HEK293 (cell line): ENCODE results near the gene EXD2.

Source experiments
- CTCF ChIA-PET: fragments of 350-600 bp; formaldehyde crosslinking; extraction: SDS; loops from one replicate; lab custom pipeline; 2021; ENCODE audit warnings: antibody characterized with exemption; lab: Yijun Ruan, JAX
- POLR2A ChIA-PET: fragments of 300-600 bp; formaldehyde crosslinking; extraction: SDS; loops from one replicate; lab custom pipeline; 2020; ENCODE audit warnings: antibody characterized with exemption, inconsistent platforms; lab: Yijun Ruan, JAX
- H3K27ac ChIP-seq: fragments of 200-500 bp; sonication (Bioruptor generic); 2 replicates; pipeline ENCODE4 v1.5.1; 2014; ENCODE audit warnings: low read depth, low read length, control low read depth, inconsistent platforms; ENCODE audit errors: extremely low read depth
- H3K36me3 ChIP-seq, 2 experiments: fragments of 200-500 bp in 1 of 2; sonication (Bioruptor generic) in 1 of 2; 1 replicate in 1 of 2; 2 replicates in 1 of 2; pipeline ENCODE4 v1.5.1; 2014 to 2017; ENCODE audit warnings: inconsistent platforms in 2 of 2, low read length in 2 of 2; ENCODE audit not compliant: control insufficient read depth in 2 of 2, insufficient read depth in 1 of 2
- H3K4me1 ChIP-seq: fragments of 200-500 bp; sonication (Bioruptor generic); 2 replicates; pipeline ENCODE4 v1.5.1; 2014; ENCODE audit warnings: mild to moderate bottlenecking, low read length, inconsistent platforms; ENCODE audit not compliant: control insufficient read depth, insufficient read depth
- H3K4me3 ChIP-seq: 2 replicates; pipeline ENCODE4 v1.5.1; 2011; ENCODE audit warnings: low read depth, mild to moderate bottlenecking, control low read depth, low read length, moderate library complexity
- H3K9me3 ChIP-seq: fragments of 200-500 bp; sonication (Bioruptor generic); 2 replicates; pipeline ENCODE4 v1.5.1; 2014; ENCODE audit warnings: low read depth, low read length, inconsistent platforms; ENCODE audit not compliant: control insufficient read depth, insufficient read depth
- ATF2 ChIP-seq: fragments of 450-650 bp; formaldehyde crosslinking; IDR thresholded peaks from 2 replicates; pipeline ENCODE4 v1.5.1; 2016; ENCODE audit warnings: missing biosample characterization, missing genetic modification characterization, low read depth
- HOXC10 ChIP-seq: sonication (generic); formaldehyde crosslinking; IDR thresholded peaks from 2 replicates; pipeline ENCODE4 v1.8.1; 2023; ENCODE audit warnings: mild to moderate bottlenecking, missing genetic modification reagents
- KLF16 ChIP-seq: fragments of 450-650 bp; formaldehyde crosslinking; IDR thresholded peaks from 2 replicates; pipeline ENCODE4 v1.5.1; 2017; ENCODE audit warnings: missing biosample characterization, missing genetic modification characterization
- KLF8 ChIP-seq: fragments of 450-650 bp; formaldehyde crosslinking; IDR thresholded peaks from 2 replicates; pipeline ENCODE4 v1.5.1; 2016; ENCODE audit warnings: missing biosample characterization, missing genetic modification characterization
- OVOL3 ChIP-seq: fragments of 450-650 bp; formaldehyde crosslinking; IDR thresholded peaks from 2 replicates; pipeline ENCODE4 v1.5.1; 2016; ENCODE audit warnings: missing biosample characterization, missing genetic modification characterization
- SETDB1 ChIP-seq: IDR thresholded peaks from one replicate; pipeline ENCODE4 v1.6.1; 2017; ENCODE audit warnings: mild to moderate bottlenecking, low read length, moderate library complexity, mixed read lengths; ENCODE audit not compliant: insufficient read length
- ZNF175 ChIP-seq: fragments of 450-650 bp; formaldehyde crosslinking; IDR thresholded peaks from 2 replicates; pipeline ENCODE4 v1.5.1; 2016; ENCODE audit warnings: missing biosample characterization, missing genetic modification characterization
- ZNF248 ChIP-seq: fragments of 450-650 bp; formaldehyde crosslinking; IDR thresholded peaks from 2 replicates; pipeline ENCODE4 v1.5.1; 2017; ENCODE audit warnings: missing biosample characterization, missing genetic modification characterization
- ZNF350 ChIP-seq: fragments of 450-650 bp; formaldehyde crosslinking; IDR thresholded peaks from 2 replicates; pipeline ENCODE4 v1.5.0; 2017; ENCODE audit warnings: missing biosample characterization, mild to moderate bottlenecking, missing genetic modification characterization
- ZNF501 ChIP-seq: fragments of 450-650 bp; formaldehyde crosslinking; IDR thresholded peaks from 2 replicates; pipeline ENCODE4 v1.5.1; 2016; ENCODE audit warnings: missing biosample characterization, missing genetic modification characterization
- ZNF518A ChIP-seq: fragments of 450-650 bp; formaldehyde crosslinking; conservative IDR thresholded peaks from 2 replicates; pipeline ENCODE4 v1.5.1; 2016; ENCODE audit warnings: low read depth, missing biosample characterization, missing genetic modification characterization
- ZNF561 ChIP-seq: fragments of 450-650 bp; IDR thresholded peaks from 2 replicates; pipeline ENCODE4 v1.5.1; 2018; ENCODE audit warnings: missing biosample characterization, missing genetic modification characterization, borderline replicate concordance
- ZNF571 ChIP-seq: fragments of 450-650 bp; formaldehyde crosslinking; IDR thresholded peaks from 2 replicates; pipeline ENCODE4 v1.5.0; 2017; ENCODE audit warnings: missing biosample characterization, missing genetic modification characterization
- ZNF654 ChIP-seq: fragments of 450-650 bp; formaldehyde crosslinking; IDR thresholded peaks from 2 replicates; pipeline ENCODE4 v1.5.1; 2016; ENCODE audit warnings: low read depth, missing biosample characterization, missing genetic modification characterization
- ZNF704 ChIP-seq: fragments of 450-650 bp; formaldehyde crosslinking; IDR thresholded peaks from 2 replicates; pipeline ENCODE4 v1.5.1; 2016; ENCODE audit warnings: missing biosample characterization, missing genetic modification characterization
- ZXDB ChIP-seq: fragments of 450-650 bp; formaldehyde crosslinking; IDR thresholded peaks from 2 replicates; pipeline ENCODE4 v1.5.1; 2016; ENCODE audit warnings: missing biosample characterization, missing genetic modification characterization
- TF ChIP-seq, protein P1 (sequence below): fragments of 450-650 bp; IDR thresholded peaks from 2 replicates; pipeline ENCODE4 v1.5.1; 2018; ENCODE audit warnings: missing biosample characterization, missing genetic modification characterization
- TF ChIP-seq, protein P2 (sequence below): fragments of 450-650 bp; formaldehyde crosslinking; IDR thresholded peaks from 2 replicates; pipeline ENCODE4 v1.5.1; 2016; ENCODE audit warnings: missing biosample characterization, missing genetic modification characterization

The EXD2 gene

DNA sequence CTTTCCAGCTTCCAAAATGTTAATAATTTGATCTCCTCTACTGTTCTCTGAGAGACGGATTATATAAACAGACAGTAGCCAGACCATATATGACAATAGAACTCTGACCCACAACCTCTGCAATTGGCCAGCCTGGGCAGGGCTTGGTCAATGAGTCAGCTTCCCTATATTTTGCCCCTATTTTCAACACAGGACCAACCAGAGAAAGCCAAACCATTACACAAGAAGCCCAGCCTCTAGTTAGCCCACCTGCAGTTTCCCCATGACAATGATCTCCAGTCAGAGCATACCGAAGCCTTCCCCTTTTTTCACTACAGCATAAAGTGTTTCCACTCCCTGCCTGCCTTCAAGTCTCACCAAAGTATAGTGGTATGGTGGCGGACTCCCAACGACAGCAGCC lies 7.6 kb upstream of the EXD2 start:
- no peak overlapping the region for H3K4me3 ChIP-seq
- no peaks in the 10 kb centered on the region for H3K4me1 ChIP-seq
- POLR2A ChIA-PET, result no interaction called here
- no peaks in the 10 kb centered on the region for H3K9me3 ChIP-seq
- TF ChIP-seq ZNF704 (tag by site-specific recombination), result no peak
- TF ChIP-seq, protein P1, sequence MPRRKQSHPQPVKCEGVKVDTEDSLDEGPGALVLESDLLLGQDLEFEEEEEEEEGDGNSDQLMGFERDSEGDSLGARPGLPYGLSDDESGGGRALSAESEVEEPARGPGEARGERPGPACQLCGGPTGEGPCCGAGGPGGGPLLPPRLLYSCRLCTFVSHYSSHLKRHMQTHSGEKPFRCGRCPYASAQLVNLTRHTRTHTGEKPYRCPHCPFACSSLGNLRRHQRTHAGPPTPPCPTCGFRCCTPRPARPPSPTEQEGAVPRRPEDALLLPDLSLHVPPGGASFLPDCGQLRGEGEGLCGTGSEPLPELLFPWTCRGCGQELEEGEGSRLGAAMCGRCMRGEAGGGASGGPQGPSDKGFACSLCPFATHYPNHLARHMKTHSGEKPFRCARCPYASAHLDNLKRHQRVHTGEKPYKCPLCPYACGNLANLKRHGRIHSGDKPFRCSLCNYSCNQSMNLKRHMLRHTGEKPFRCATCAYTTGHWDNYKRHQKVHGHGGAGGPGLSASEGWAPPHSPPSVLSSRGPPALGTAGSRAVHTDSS (tag by site-specific recombination), result no peak
- TF ChIP-seq OVOL3 (tag by site-specific recombination), result no peak
- no peak for TF ChIP-seq ZNF654
- no peak for TF ChIP-seq KLF16 (tag by site-specific recombination)
- no peak for TF ChIP-seq ATF2 (tag by site-specific recombination)
- TF ChIP-seq KLF8 (tag by site-specific recombination), result no peak
- TF ChIP-seq ZNF501 (tag by site-specific recombination), result no peak
- CTCF ChIA-PET, result interaction anchor here (0.6 to 1.1 kb wide), 5 partner anchors 24 to 1918 kb away, joined by 3 to 4 read pairs (median 3); no protein-coding TSS in a partner anchor
- H3K36me3 ChIP-seq, result no peaks in the 10 kb centered on the region
- no peak overlapping the region for H3K27ac ChIP-seq

DNA sequence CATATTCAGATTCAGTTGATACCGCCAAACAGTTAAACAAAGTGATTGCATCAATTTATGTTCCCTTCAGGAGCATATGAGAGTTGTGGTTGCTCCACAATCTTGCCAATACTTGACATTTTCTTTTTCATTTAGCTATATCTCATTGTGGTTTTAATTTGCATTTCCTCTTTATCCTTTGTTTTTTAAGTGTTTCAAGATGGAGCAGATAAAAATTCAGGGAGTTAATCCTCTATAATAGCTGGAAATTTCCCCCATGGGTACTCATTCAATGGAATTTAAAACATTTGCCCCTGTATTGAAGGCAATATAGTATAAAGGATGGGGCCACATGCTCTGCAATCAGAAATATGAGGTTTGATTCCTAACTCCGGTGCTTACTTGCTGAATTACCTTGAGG lies 1.1 kb upstream of the EXD2 start:
- H3K27ac ChIP-seq, result no peak overlapping the region
- no peaks in the 10 kb centered on the region for H3K36me3 ChIP-seq
- H3K4me3 ChIP-seq, result no peak overlapping the region
- no peak for TF ChIP-seq KLF8 (tag by site-specific recombination)
- no peak for TF ChIP-seq SETDB1
- TF ChIP-seq HOXC10 (CRISPR knock-in tag), result no peak
- no peak for TF ChIP-seq ZNF561
- no peak for TF ChIP-seq ZNF571
- TF ChIP-seq, protein P2, sequence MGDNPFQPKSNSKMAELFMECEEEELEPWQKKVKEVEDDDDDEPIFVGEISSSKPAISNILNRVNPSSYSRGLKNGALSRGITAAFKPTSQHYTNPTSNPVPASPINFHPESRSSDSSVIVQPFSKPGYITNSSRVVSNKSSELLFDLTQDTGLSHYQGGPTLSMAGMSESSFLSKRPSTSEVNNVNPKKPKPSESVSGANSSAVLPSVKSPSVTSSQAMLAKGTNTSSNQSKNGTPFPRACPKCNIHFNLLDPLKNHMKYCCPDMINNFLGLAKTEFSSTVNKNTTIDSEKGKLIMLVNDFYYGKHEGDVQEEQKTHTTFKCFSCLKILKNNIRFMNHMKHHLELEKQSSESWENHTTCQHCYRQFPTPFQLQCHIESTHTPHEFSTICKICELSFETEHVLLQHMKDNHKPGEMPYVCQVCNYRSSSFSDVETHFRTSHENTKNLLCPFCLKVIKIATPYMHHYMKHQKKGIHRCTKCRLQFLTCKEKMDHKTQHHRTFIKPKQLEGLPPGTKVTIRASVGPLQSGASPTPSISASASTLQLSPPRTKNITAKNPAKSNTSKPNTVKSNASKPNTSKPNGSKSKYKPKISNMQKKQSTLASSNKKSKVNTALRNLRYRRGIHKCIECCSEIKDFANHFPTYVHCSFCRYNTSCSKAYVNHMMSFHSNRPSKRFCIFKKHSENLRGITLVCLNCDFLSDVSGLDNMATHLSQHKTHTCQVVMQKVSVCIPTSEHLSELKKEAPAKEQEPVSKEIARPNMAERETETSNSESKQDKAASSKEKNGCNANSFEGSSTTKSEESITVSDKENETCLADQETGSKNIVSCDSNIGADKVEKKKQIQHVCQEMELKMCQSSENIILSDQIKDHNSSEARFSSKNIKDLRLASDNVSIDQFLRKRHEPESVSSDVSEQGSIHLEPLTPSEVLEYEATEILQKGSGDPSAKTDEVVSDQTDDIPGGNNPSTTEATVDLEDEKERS (tag by site-specific recombination), result no peak
- 0 out of 2 replicates have a peak, but pooled peaks cover 3% of the 10 kb centered on the region for H3K4me1 ChIP-seq
- no peaks in the 10 kb centered on the region for H3K9me3 ChIP-seq
- ChIA-PET CTCF (interaction anchor here (0.7 to 1.5 kb wide), 5 partner anchors 37 to 327 kb away, joined by 3 to 4 read pairs (median 3); no protein-coding TSS in a partner anchor), POLR2A (no interaction called here)

GRCh38 chr14:69193721-69194120 lies 2.4 kb downstream of the EXD2 start:
- H3K36me3 ChIP-seq, result peaks cover 0 to 6% of the 10 kb centered on the region in 2 experiments; a peak in 1 of 3 replicates
- H3K4me3 ChIP-seq, result no peak overlapping the region
- H3K4me1 ChIP-seq, result peaks cover 8% of the 10 kb centered on the region
- POLR2A ChIA-PET, result no interaction called here
- CTCF ChIA-PET, result no interaction called here
- H3K27ac ChIP-seq, result no peak overlapping the region
- H3K9me3 ChIP-seq, result no peaks in the 10 kb centered on the region
- TF ChIP-seq ZXDB (tag by site-specific recombination) (no peak), ZNF518A (tag by site-specific recombination) (no peak), ZNF248 (no peak), ZNF175 (tag by site-specific recombination) (no peak), ZNF350 (no peak)
